ENCODE measurements around the gene SNTA1.
A peak's percentile ranks its signal among the peaks of the same experiment; 100 is the strongest.
"Not testable (repeated sequence)": the region's sequence is repeated elsewhere in the genome, so short reads cannot be mapped to it uniquely, and the experiment has no call there.

SNTA1 gene

GRCh38 chr20:33423875-33424274 is 19.7 kb downstream of the SNTA1 start:
- not testable (repeated sequence) for DNase-seq

GRCh38 chr20:33423141-33423834 is 20.3 kb downstream of the SNTA1 start:
- DNase-seq = no peak

GRCh38 chr20:33419140-33419974 is 24.2 kb downstream of the SNTA1 start:
- DNase-seq = no peak

GRCh38 chr20:33418033-33418432 is 25.5 kb downstream of the SNTA1 start:
- no peak for DNase-seq

GRCh38 chr20:33415948-33416347 is 27.6 kb downstream of the SNTA1 start:
- no peak for DNase-seq

GRCh38 chr20:33412484-33412838 is 31.1 kb downstream of the SNTA1 start:
- DNase-seq = no peak

GRCh38 chr20:33411711-33412483 is 31.7 kb downstream of the SNTA1 start:
- no peak for DNase-seq

- DNase-seq = no peak
Observed at GRCh38 chr20:33411242-33411641, 32.3 kb downstream of the SNTA1 start.

- no peak for DNase-seq
Observed at GRCh38 chr20:33410081-33410742, 33.4 kb downstream of the SNTA1 start.

- no peak for DNase-seq
Observed at GRCh38 chr20:33408716-33409654, 34.6 kb downstream of the SNTA1 start.

- DNase-seq = no peak
Observed at GRCh38 chr20:33408313-33408712, 35.2 kb downstream of the SNTA1 start.

- DNase-seq = no peak
Observed at GRCh38 chr20:33407796-33408195, 35.8 kb downstream of the SNTA1 start.

- DNase-seq = no peak
Observed at GRCh38 chr20:33407251-33407650, 36.3 kb downstream of the SNTA1 start.

GRCh38 chr20:33404281-33404680 is 39.3 kb downstream of the SNTA1 start:
- no peak for DNase-seq

- DNase-seq = peak; percentile 5 to 13
Observed at GRCh38 chr20:33401921-33402369, 41.6 kb downstream of the SNTA1 start.

- peak; percentile 81 to 88 for DNase-seq
Observed at GRCh38 chr20:33401184-33401920, 42.2 kb downstream of the SNTA1 start, which contains the start of gene CDK5RAP1. TSS of gene CDK5RAP1 (minus strand) at chr20:33401519. CDS start at chr20:33397064, 4,455 bp downstream.

GRCh38 chr20:33400812-33401183 is 42.8 kb downstream of the SNTA1 start:
- peak in 1 of 2 experiments; percentile 2 for DNase-seq

GRCh38 chr20:33399924-33400323 is 43.6 kb downstream of the SNTA1 start:
- DNase-seq = no peak

GRCh38 chr20:33394718-33395117 is 48.8 kb downstream of the SNTA1 start:
- no peak for DNase-seq

- no peak for DNase-seq
Observed at GRCh38 chr20:33393609-33394008, 50.0 kb downstream of the SNTA1 start.

Data from activated CD4-positive, alpha-beta T cell treated with anti-CD3 and anti-CD28 coated beads, Interleukin-2, amount 50 U/mL, for 48 hours (primary cell).